GM12865 (cell line): ENCODE results near the gene FOXF2.

Experiments used
- DNase-seq: peaks from one replicate; pipeline ENCODE4 v3.0.0; 2010; ENCODE audit warnings: low read depth
- H3K4me3 ChIP-seq: 2 replicates; pipeline ENCODE4 v1.5.1; 2011; ENCODE audit warnings: mild to moderate bottlenecking, low read depth, low read length, control low read depth
- TF ChIP-seq, protein P1 (sequence below): IDR thresholded peaks from 2 replicates; pipeline ENCODE4 v1.5.1; 2011; ENCODE audit warnings: low read length, control low read depth, low read depth, inconsistent platforms; ENCODE audit not compliant: insufficient read depth; ENCODE audit errors: missing control alignments

Gene FOXF2

DNA sequence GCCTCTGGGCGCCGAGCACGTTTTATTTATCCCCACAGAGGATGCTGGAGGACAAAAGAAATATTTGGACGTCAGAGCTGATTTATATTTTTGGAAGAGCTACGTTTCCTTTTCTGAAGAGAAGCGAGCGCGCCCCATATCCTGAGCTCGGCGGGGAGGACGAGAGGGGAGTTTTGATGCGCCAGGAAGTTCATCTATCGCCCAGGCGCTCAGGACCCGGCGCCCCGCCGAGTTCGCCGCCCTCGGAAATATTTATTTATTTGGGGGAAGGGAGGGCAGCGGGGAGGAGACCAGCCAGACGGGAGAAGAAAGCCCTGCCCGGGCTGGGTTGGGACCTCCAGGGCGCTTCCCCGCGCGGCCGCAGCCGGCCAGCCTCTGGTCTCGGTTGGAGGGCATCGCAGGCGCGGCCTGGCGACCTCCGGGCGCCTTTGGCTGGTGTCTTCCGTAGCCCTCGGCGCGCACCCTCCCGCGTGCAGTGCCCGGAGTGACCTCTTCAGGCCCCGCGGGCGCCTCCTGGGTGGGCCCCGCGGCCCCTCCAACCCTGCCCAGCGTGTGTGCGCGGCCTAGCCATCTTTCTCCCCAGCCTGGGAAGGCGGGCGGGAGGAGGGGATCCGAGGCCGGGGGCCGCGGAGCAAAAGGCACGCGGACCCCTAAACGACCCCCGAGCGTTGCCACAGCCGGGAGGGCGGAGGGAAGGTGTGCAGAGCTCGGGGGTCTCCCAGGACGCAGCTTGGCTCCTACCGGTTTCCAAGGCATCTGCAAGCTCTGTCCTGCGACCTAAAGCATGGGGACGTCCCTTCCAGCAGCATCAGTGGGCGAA lies 5.4 kb upstream of the FOXF2 start:
- no peak for DNase-seq
- H3K4me3 ChIP-seq, result no peak overlapping the region
- TF ChIP-seq, protein P1, sequence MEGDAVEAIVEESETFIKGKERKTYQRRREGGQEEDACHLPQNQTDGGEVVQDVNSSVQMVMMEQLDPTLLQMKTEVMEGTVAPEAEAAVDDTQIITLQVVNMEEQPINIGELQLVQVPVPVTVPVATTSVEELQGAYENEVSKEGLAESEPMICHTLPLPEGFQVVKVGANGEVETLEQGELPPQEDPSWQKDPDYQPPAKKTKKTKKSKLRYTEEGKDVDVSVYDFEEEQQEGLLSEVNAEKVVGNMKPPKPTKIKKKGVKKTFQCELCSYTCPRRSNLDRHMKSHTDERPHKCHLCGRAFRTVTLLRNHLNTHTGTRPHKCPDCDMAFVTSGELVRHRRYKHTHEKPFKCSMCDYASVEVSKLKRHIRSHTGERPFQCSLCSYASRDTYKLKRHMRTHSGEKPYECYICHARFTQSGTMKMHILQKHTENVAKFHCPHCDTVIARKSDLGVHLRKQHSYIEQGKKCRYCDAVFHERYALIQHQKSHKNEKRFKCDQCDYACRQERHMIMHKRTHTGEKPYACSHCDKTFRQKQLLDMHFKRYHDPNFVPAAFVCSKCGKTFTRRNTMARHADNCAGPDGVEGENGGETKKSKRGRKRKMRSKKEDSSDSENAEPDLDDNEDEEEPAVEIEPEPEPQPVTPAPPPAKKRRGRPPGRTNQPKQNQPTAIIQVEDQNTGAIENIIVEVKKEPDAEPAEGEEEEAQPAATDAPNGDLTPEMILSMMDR, result no peak

DNA sequence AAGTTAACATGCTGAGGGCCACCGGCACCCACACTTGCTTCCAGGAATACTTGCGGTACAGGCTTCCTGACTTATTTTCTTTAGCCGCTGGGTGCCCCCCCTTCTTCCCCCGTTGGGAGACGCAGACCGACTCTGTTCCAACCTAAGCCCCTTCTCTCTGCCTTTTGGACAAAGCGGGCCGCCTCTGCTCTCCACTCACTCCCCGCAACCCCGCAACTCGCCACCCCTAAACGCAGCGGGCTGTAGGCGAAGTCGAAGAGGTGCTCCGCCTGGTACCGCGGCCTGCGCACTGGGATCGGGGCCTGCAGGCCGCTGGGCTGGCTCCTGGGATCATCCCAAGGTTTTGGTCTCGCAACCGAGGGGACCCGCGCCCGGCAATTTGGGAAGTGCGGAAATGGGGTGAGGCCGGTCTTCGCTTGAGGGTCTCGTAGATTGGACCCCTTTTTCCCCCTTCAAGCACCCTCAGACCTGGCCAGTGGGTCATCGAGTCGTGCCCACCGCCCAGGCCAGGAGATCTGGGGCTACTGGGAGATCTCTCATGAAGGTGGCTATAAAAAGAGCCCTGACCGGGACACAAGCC lies 4.7 kb upstream of the FOXF2 start:
- no peak for DNase-seq
- no peak overlapping the region for H3K4me3 ChIP-seq
- TF ChIP-seq, protein P1, result no peak

DNA sequence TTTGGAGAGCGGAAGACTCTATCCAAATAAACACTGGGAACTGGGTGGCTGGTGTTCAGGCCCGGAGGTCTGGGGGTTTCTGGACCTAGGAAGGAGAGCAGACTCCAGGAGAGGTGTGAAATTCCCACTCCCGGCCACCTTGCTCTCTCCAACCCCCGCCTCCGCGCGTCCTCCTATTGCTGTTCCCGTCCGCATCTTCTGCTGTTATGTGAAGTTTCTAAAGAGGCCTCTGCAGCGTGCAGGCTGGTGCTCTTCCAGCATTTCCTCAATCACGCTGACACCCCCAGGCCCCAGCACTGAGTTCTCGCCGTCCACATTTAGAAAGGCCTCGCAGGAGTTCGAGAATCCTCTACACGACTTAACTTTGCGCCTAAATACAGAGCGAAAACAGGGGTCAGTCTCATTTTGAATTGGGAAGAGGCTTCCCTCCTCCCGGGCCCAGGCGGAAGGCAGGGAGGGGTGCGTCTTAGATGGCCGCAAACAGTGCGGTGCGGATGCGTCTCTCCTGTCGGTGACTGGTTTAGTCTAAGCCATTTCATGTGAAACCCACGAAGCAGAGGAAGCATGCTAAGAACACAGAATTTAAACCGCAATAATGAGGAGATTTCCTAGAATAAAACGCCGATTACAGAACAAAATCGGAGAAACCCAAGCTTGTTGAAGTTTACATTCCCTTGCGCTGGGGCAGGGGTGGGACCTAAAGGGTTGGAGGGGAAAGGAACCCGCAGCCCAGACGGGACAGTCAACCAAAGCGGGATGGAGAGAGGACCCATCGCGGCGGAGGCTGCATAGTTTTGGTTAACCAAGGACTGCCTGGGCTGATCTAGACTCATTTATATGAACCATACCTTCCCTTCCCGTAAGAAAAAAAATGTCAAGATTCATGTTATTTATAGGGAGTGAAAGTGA lies 4.0 kb upstream of the FOXF2 start:
- no peak for DNase-seq
- H3K4me3 ChIP-seq, result no peak overlapping the region
- TF ChIP-seq, protein P1, result no peak

DNA sequence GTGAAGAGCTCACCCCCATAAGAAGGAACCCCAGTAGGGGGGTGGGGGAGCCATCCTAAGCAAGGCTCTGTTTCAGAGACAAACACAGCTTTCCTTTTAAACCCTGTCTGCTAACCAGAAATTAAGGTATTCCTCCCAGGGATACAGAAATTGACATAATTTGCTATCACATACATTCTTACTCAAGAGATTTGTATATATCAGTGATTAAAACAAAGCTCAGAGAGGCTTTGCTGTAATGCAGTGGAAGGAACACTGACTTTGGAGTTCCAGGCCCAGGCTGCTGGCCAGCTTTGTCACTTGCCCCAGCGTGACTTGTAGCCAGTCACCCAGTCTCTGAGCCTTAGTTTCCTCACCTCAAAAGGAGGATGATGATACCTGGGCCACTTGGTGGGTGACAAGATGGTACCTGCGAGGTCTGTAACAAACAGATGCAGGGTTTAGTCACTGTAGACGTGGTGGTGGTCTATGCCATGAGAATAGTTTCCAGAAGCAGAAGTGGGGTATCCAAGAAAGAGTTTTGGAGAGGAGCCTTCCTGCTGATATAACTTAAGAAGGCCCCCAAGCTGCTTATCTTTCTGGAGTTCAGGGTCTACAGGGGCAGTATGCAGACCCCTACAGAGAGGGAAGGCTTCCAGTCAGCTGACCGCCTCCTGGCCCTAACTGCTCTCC lies 3.2 kb upstream of the FOXF2 start:
- H3K4me3 ChIP-seq, result no peak overlapping the region
- TF ChIP-seq, protein P1, result no peak
- no peak for DNase-seq

DNA sequence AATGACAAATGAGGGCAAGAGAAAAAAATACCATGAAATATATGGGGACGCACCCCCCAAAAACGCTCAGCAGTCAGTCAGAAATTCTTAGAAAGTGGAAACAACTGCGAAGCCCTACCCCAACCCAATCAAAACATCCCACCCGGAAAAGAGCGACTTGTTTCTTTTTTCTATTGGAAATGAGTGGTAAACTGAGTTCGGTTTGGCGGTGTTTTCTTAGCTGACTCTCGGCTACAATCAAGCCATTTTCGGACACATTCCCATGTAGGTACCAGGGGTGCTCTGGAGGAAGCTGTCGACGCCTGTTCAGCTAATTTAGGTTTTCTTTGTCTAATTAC lies 1.9 kb upstream of the FOXF2 start:
- H3K4me3 ChIP-seq, result no peak overlapping the region
- TF ChIP-seq, protein P1, result no peak

DNA sequence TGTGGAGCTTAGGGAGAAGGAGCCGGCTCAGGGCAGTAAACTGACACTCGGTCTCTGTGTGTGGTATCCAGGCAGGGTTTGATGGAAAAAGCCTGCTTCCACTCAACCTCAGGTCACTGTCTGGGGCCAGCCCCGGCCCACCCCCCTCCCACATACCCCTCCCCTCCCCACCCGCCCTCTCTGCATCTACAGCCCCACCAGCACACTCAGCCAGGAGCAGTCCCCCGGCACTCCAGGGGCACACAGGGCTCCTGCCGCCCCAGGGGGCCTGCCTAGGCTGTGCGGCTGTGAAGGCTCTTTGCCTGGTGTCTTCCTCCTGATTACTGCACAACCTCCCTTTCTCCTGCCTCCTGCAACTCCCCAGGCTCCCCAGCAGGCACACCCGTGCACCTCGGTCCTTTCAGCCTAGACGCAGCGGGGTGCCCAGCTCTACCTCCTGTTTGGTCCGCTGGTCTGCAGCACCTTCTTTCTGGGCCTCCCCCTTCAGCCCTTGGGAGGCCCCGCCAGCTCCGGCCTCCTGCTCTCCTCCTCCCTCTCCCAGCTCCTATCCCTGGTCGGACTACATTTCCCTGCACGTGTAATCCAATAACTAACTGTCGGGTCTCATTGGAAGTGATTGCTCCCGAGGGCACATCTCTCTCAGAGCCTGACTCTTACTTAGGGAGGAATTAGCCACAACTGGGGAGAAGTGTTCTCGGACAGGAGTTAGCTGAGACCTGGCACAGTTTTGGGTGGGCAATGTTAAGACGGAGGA lies 1.3 kb upstream of the FOXF2 start:
- DNase-seq, result no peak
- H3K4me3 ChIP-seq, result no peak overlapping the region
- TF ChIP-seq, protein P1, result no peak

More for the DNA sequence above, 1.9 kb upstream of the FOXF2 start:
- no peak for DNase-seq
